BLaER1 treated with 17β-estradiol and CSF1 and Interleukin-3, amounts not matched to agents 10 nM and 100 nM (cell line): ENCODE results near the gene UBXN11.

Source experiments
- H3K27ac ChIP-seq, 11 experiments: shearing (Covaris generic); formaldehyde crosslinking; 2 replicates each; pipeline ENCODE4 v1.8.1; 2022
- H3K27me3 ChIP-seq, 11 experiments: shearing (Covaris generic); formaldehyde crosslinking; 2 replicates each; pipeline ENCODE4 v1.8.1; 2022
- H3K36me3 ChIP-seq, 11 experiments: shearing (Covaris generic); formaldehyde crosslinking; 2 replicates each; pipeline ENCODE4 v1.8.1; 2022
- H3K4me1 ChIP-seq, 10 experiments: shearing (Covaris generic); formaldehyde crosslinking; 2 replicates each; pipeline ENCODE4 v1.8.1; 2022
- H3K4me2 ChIP-seq, 11 experiments: shearing (Covaris generic); formaldehyde crosslinking; 2 replicates each; pipeline ENCODE4 v1.8.1; 2022
- H3K4me3 ChIP-seq, 10 experiments: shearing (Covaris generic); formaldehyde crosslinking; 2 replicates each; pipeline ENCODE4 v1.8.1; 2022
- H3K9ac ChIP-seq, 11 experiments: shearing (Covaris generic); formaldehyde crosslinking; 2 replicates each; pipeline ENCODE4 v1.8.1; 2022
- H3K9me3 ChIP-seq, 11 experiments: shearing (Covaris generic); formaldehyde crosslinking; replicated peaks in 1 of 11; 2 replicates each; pipeline ENCODE4 v1.8.1; 2022
- H4K20me1 ChIP-seq, 11 experiments: shearing (Covaris generic); formaldehyde crosslinking; 2 replicates each; pipeline ENCODE4 v1.8.1; 2022
- Cebpa-rat ChIP-seq, 11 experiments: shearing (Covaris generic); IDR thresholded peaks; 2 replicates each; pipeline ENCODE4 v1.8.1; 2022

UBXN11 gene

GRCh38 chr1:26287033-26287711 is 19.3 kb downstream of the UBXN11 start:
- Histone ChIP-seq H3K4me2 (peak overlapping the region; percentile 94 to 100 (median 98)), H3K27ac (peak overlapping the region; percentile 90 to 99 (median 95))

GRCh38 chr1:26286064-26286416 is 20.4 kb downstream of the UBXN11 start:
- Histone ChIP-seq H3K9me3 (no peaks in the 10 kb centered on the region), H3K4me2 (peak overlapping the region; percentile 94 to 100 (median 98)), H3K4me1 (peaks cover 100% of the 10 kb centered on the region in 10 experiments), H3K4me3 (peak overlapping the region in 1 of 10 experiments; percentile 5; a peak in 2 of 20 replicates), H3K9ac (peak overlapping the region; percentile 17 to 99 (median 97); a peak in 20 of 22 replicates), H4K20me1 (peaks cover 4 to 36% (median 23%) of the 10 kb centered on the region in 11 experiments; a peak in 17 of 22 replicates), H3K36me3 (peaks cover 16 to 44% (median 34%) of the 10 kb centered on the region in 11 experiments; a peak in 21 of 22 replicates), H3K27ac (peak overlapping the region; percentile 90 to 99 (median 95); a peak in 21 of 22 replicates), H3K27me3 (no peaks in the 10 kb centered on the region)
- TF ChIP-seq Cebpa-rat (IDR thresholded peaks at IDR 0.05), result no peak

More at GRCh38 chr1:26287033-26287711, 19.3 kb downstream of the UBXN11 start:
- Histone ChIP-seq H3K9ac (peak overlapping the region; percentile 59 to 99 (median 97)), H3K4me1 (peaks cover 100% of the 10 kb centered on the region in 10 experiments), H3K9me3 (no peaks in the 10 kb centered on the region), H3K4me3 (peak overlapping the region in 7 of 10 experiments; percentile 6 to 50 (median 32); a peak in 11 of 20 replicates), H4K20me1 (peaks cover 0 to 25% (median 12%) of the 10 kb centered on the region in 11 experiments; a peak in 11 of 22 replicates), H3K36me3 (peaks cover 7 to 33% (median 22%) of the 10 kb centered on the region in 11 experiments; a peak in 19 of 22 replicates), H3K27me3 (no peaks in the 10 kb centered on the region)
- peak in 8 of 11 experiments; percentile 70 to 88 (median 74); a peak in 14 of 22 replicates for TF ChIP-seq Cebpa-rat (IDR thresholded peaks at IDR 0.05)

GRCh38 chr1:26285366-26286063 is 20.9 kb downstream of the UBXN11 start:
- H3K27ac ChIP-seq, result peak overlapping the region; percentile 90 to 99 (median 95); a peak in 21 of 22 replicates
- H3K27me3 ChIP-seq, result no peaks in the 10 kb centered on the region
- peak overlapping the region; percentile 94 to 100 (median 98) for H3K4me2 ChIP-seq
- no peak for TF ChIP-seq Cebpa-rat (IDR thresholded peaks at IDR 0.05)
- peaks cover 19 to 47% (median 36%) of the 10 kb centered on the region in 11 experiments; a peak in 21 of 22 replicates for H3K36me3 ChIP-seq
- H4K20me1 ChIP-seq, result peaks cover 6 to 42% (median 28%) of the 10 kb centered on the region in 11 experiments; a peak in 17 of 22 replicates
- H3K4me1 ChIP-seq, result peaks cover 96 to 100% (median 97%) of the 10 kb centered on the region in 10 experiments
- peak overlapping the region; percentile 51 to 99 (median 97); a peak in 20 of 22 replicates for H3K9ac ChIP-seq
- no peaks in the 10 kb centered on the region for H3K9me3 ChIP-seq
- H3K4me3 ChIP-seq, result peak overlapping the region in 4 of 10 experiments; percentile 1 to 27 (median 13); a peak in 5 of 20 replicates

GRCh38 chr1:26284597-26285347 is 21.7 kb downstream of the UBXN11 start:
- Histone ChIP-seq H3K4me3 (peak overlapping the region in 8 of 10 experiments; percentile 19 to 92 (median 63); a peak in 14 of 20 replicates), H3K4me1 (peaks cover 88 to 94% (median 90%) of the 10 kb centered on the region in 10 experiments), H3K9ac (peak overlapping the region; percentile 89 to 99 (median 97); a peak in 21 of 22 replicates), H3K36me3 (peaks cover 19 to 47% (median 36%) of the 10 kb centered on the region in 11 experiments; a peak in 21 of 22 replicates), H3K27me3 (no peaks in the 10 kb centered on the region), H3K4me2 (peak overlapping the region; percentile 94 to 100 (median 98)), H3K27ac (peak overlapping the region; percentile 90 to 99 (median 95); a peak in 21 of 22 replicates), H3K9me3 (no peaks in the 10 kb centered on the region), H4K20me1 (peaks cover 6 to 48% (median 30%) of the 10 kb centered on the region in 11 experiments; a peak in 17 of 22 replicates)
- TF ChIP-seq Cebpa-rat (IDR thresholded peaks at IDR 0.05), result no peak; a peak in 2 of 22 replicates

- Histone ChIP-seq H3K27me3 (no peaks in the 10 kb centered on the region), H4K20me1 (peaks cover 6 to 48% (median 30%) of the 10 kb centered on the region in 11 experiments; a peak in 17 of 22 replicates), H3K27ac (peak overlapping the region; percentile 90 to 99 (median 95); a peak in 21 of 22 replicates), H3K4me1 (peaks cover 85 to 93% (median 89%) of the 10 kb centered on the region in 10 experiments), H3K9ac (peak overlapping the region; percentile 89 to 99 (median 97)), H3K4me3 (peak overlapping the region in 8 of 10 experiments; percentile 19 to 96 (median 84); a peak in 15 of 20 replicates), H3K9me3 (no peaks in the 10 kb centered on the region), H3K4me2 (peak overlapping the region; percentile 94 to 100 (median 98)), H3K36me3 (peaks cover 19 to 47% (median 36%) of the 10 kb centered on the region in 11 experiments; a peak in 21 of 22 replicates)
- TF ChIP-seq Cebpa-rat (IDR thresholded peaks at IDR 0.05), result peak in 10 of 11 experiments; percentile 33 to 92 (median 64); a peak in 12 of 22 replicates
Measured at GRCh38 chr1:26283871-26284596, 22.4 kb downstream of the UBXN11 start.

- peaks cover 6 to 48% (median 30%) of the 10 kb centered on the region in 11 experiments; a peak in 17 of 22 replicates for H4K20me1 ChIP-seq
- peak overlapping the region; percentile 89 to 99 (median 97); a peak in 21 of 22 replicates for H3K9ac ChIP-seq
- H3K4me3 ChIP-seq, result peak overlapping the region in 8 of 10 experiments; percentile 15 to 96 (median 86); a peak in 12 of 20 replicates
- H3K9me3 ChIP-seq, result no peaks in the 10 kb centered on the region
- no peak for TF ChIP-seq Cebpa-rat (IDR thresholded peaks at IDR 0.05)
- peak overlapping the region; percentile 90 to 99 (median 95) for H3K27ac ChIP-seq
- peaks cover 22 to 49% (median 37%) of the 10 kb centered on the region in 11 experiments; a peak in 21 of 22 replicates for H3K36me3 ChIP-seq
- peak overlapping the region; percentile 94 to 100 (median 98) for H3K4me2 ChIP-seq
- H3K4me1 ChIP-seq, result peaks cover 85 to 93% (median 89%) of the 10 kb centered on the region in 10 experiments
- H3K27me3 ChIP-seq, result no peaks in the 10 kb centered on the region
Measured at GRCh38 chr1:26283279-26283853, 23.1 kb downstream of the UBXN11 start.

GRCh38 chr1:26282401-26282918 is 24.0 kb downstream of the UBXN11 start:
- Histone ChIP-seq H3K27me3 (no peaks in the 10 kb centered on the region), H3K27ac (peak overlapping the region in 10 of 11 experiments; percentile 92 to 99 (median 95); a peak in 20 of 22 replicates), H4K20me1 (peaks cover 6 to 48% (median 30%) of the 10 kb centered on the region in 11 experiments; a peak in 17 of 22 replicates), H3K36me3 (peaks cover 31 to 58% (median 46%) of the 10 kb centered on the region in 11 experiments), H3K9ac (peak overlapping the region; percentile 89 to 99 (median 97); a peak in 20 of 22 replicates), H3K4me1 (peaks cover 85 to 93% (median 89%) of the 10 kb centered on the region in 10 experiments), H3K9me3 (no peaks in the 10 kb centered on the region), H3K4me3 (peak overlapping the region in 9 of 10 experiments; percentile 84 to 96 (median 92); a peak in 13 of 20 replicates), H3K4me2 (peak overlapping the region; percentile 94 to 100 (median 98))
- no peak for TF ChIP-seq Cebpa-rat (IDR thresholded peaks at IDR 0.05)
